ELR (cell line): Measurements from ENCODE around the gene SORBS1.

Source experiments
- DNase-seq: peaks from one replicate; pipeline ENCODE4 v3.0.0-alpha.2; 2015; ENCODE audit warnings: low read depth

Gene SORBS1

DNA sequence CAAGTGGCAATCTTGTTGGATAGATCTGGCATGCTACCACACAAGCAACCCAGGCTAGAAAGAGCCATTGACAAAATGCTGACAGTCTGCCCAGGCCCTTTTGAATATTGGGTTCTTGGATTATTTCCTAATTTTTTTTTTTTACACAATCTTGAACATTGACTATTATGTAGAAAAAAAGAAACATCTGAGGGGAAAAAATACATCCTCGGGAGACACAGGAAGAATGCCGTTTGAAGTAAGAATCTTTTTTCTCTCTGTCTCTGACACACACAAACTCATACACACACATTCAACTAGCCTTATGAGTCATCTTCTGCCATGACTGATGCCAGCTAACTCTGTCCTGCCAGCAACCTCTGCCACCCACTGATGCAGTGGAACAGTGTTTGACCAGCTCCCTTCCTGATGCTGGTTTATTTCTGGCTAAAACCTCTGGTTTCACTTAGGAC is 47.2 kb downstream of the SORBS1 start:
- DNase-seq, result peak; percentile 27

DNA sequence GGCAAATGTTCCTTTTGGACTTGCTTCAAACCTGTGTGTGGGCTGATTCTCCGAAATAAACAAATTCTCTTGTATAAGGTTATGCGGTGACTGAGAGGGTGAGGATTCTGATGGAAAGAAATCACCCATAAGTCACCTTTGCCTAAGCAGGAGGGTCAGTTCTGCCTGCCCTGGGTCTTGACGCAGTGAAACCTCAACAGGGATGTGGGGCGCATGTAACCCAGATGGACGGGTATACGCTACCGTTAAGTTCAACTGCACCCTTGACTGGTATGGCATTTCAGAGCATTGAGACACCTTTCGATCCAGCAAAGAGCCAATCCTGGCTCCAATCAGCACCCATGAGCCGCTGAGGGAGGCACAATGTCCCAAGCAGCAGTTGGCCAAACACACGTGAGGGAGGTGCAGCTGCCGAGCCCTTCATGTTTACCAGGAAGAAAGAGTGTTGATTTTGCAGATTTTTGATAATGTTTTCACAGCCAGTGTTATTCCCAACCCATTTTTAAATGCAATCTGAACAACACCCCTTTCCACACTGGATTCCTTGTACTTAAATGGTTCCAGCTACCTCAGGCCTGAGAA is 48.1 kb downstream of the SORBS1 start:
- DNase-seq, result no peak

GRCh38 chr10:95511314-95511713 is 49.9 kb downstream of the SORBS1 start:
- DNase-seq, result no peak

DNA sequence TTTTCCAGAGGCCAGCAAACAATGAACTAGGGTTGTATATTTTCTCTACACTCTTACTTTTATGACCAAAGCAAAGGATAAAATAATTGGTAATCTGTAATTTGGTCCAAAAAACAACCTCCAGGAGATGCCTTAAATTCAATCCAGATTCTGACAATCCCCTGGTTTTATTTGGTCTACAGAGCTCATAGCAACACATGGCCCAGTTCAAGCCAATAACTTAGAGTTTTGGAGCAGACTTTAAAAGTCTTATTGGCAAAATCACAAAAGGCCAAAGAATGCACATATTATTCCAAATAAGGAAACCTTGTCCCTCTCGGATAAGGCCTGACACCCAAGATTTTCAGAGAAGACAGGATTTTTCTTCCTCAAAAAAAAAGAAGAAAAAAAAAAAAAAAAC is 51.9 kb downstream of the SORBS1 start:
- DNase-seq, result no peak

GRCh38 chr10:95508730-95509129 is 52.4 kb downstream of the SORBS1 start:
- DNase-seq, result no peak

DNA sequence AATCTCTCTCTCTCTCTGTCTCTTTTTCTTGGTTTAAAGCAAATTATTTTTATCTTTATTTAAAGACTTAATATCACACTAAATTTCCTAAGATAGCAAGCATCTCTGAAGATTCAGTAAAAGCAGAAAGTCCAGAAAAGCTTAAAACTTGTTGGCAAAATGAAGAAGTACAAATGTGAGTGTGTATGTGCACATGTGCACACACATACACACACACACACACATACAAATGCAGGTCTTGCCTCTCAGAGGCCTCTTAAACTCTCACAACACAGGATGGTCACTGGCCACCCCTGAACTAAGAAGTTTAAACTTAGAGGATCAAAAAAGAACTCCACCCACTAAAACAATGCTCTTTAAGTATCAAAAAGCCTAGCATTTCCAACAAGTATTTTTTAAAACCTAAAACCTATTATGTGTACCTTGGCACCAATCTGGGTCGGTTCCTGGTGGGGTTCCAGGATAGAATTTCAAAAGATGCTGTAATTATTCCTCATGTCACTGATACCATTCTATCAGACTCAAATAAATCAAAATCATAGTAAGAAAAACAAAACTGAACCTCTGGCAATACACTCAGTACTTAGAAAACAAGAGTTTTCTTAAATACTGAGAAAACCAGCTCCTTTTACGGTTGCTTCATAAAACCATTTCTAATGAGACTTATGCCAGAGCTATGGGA is 55.0 kb downstream of the SORBS1 start:
- no peak for DNase-seq

GRCh38 chr10:95505641-95506040 is 55.5 kb downstream of the SORBS1 start:
- no peak for DNase-seq

DNA sequence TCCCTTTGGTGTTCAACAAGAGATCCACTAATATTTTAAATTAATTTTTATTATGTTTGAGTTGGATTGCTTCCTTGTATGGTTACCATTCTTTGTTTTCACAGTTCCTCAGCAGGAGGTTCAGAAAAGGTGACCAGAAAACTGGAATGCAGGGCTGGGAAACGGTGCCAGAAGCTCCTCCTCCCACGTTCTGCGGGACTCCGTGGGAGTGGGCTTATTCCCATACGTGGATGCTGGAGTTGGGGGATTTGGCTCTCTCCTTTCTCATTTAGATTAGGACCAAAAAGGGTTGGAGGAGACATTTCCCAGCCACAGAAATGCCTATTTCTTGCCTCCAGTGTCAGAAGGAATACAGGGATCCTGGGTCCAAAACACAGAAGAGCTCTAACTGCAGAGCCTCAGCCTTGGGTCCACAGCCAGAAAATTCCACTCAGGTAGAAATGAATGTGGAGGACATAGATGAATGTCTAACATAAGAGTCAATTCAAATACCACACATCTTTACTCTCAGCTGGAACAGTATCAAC is 56.0 kb downstream of the SORBS1 start:
- DNase-seq, result no peak

GRCh38 chr10:95504246-95504691 is 56.9 kb downstream of the SORBS1 start:
- no peak for DNase-seq

DNA sequence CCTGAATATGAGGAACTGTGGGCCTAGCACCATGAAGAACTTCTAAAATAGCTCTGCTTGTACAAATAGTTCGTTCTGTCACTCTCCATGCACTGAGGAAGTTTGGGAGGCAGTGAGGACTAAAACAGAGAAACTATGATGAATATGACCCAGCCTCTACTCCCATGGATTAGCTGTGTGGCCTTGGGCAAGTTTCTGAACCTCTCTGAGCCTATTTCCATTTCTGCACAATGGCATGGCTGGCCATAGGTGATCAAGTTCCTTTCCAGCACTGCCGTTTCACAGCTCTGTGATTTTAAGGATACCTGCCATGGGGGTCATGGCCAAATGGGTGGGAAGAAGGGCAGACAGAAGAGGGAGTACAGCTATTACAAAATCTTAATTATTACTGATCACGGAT is 57.6 kb downstream of the SORBS1 start:
- no peak for DNase-seq

DNA sequence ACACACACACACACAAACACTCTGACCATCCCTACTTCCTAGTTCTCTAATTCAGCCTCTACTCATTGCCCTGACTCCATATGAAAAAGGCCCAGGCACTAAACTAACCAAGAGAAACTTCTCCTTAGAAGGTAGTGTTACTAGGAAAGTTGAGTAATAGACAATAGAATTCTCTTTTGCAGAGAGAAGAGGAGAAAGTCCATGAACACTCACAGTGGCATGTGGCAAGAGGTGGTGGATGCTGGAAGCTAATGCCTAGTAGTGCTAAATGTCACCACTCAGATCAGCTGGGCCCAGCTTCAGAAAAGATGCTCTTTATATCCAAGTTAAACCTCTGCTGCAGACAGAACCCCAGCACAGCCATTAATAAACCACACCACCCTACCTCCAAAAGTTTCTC is 58.2 kb downstream of the SORBS1 start:
- no peak for DNase-seq

DNA sequence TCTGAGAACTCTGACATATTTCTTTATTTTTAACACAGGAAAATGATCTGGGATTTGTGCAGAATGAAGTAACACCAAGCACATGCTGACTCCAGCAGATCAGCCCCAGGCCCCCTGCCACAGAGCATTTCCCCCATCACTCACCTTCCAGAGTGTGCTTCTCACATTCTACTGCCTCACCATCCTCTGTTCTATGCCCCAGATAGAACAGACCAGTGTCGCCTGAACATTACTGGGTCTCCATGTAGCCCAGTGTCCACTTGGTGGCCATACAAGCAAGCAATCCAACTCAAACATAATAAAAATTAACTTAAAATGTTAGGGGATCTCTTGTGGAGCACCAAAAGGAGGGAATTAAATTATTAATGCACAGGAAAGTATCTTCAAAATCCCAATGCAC is 58.8 kb downstream of the SORBS1 start:
- no peak for DNase-seq

- no peak for DNase-seq
Observed at GRCh38 chr10:95501203-95502094, 59.7 kb downstream of the SORBS1 start.

DNA sequence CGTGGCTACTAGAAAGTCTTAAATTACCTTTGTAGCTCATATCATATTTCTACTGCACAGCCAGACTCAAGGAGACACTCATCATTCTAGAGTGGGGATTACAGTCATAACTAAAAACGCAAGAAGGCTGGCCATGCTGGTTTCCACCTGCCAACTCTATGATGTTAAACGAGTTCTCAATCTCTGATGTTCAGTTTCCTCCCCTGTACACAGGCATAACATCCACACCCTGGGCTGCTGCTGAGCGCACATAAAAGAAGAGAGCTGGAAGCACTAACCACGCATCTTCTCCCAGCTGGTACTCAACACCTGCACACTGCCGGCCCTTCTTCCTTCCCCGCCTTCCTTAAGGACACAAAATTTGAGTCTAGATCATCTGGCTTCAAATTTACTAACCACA is 60.5 kb downstream of the SORBS1 start:
- no peak for DNase-seq

GRCh38 chr10:95500097-95500496 is 61.1 kb downstream of the SORBS1 start:
- no peak for DNase-seq

DNA sequence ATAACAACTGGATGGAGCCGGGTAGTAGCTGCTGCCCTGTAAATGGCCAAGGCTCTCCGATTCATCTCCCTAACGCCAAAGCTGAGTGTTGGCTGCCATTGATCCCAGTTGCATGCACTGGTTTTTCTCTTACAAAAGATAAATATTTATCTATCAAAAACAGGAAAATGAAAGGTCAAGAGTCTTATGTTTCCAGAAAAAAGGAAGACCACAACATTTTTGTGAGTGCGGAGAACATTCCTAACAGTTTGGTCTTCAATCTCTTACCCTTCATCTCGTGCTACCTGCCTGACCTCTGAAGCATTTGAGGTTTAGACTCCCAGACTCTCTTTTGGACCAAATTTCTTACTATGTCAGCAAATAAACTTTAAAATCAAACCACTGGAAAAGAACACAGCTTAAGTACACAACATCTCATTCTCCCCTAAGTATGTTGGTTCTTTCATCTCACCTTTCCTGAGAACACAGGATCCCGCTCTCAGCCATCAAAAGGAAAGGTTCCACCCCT is 61.6 kb downstream of the SORBS1 start:
- DNase-seq, result no peak

GRCh38 chr10:95496951-95497350 is 64.2 kb downstream of the SORBS1 start:
- DNase-seq, result no peak

- DNase-seq, result no peak
Observed at GRCh38 chr10:95496246-95496911, 64.8 kb downstream of the SORBS1 start.

- no peak for DNase-seq
Observed at GRCh38 chr10:95493862-95494261, 67.3 kb downstream of the SORBS1 start.

DNA sequence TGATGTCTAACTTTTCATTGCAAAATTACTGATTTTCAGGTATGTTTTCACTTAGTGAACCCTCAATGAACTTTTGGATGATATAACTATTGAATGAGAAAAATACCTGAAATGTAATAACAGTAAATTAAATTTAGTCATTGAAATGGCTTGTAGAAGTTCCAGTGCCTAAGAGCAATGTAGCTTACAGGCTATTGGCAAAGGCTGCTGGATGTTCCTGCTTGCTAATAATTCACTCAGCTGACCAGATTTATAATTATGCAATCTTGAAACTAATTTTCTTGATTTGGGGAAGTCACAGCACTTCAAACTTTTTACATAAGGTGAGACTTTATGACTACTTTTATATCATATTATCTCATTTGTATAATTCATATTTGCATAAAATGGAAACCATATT is 73.2 kb downstream of the SORBS1 start:
- no peak for DNase-seq

DNA sequence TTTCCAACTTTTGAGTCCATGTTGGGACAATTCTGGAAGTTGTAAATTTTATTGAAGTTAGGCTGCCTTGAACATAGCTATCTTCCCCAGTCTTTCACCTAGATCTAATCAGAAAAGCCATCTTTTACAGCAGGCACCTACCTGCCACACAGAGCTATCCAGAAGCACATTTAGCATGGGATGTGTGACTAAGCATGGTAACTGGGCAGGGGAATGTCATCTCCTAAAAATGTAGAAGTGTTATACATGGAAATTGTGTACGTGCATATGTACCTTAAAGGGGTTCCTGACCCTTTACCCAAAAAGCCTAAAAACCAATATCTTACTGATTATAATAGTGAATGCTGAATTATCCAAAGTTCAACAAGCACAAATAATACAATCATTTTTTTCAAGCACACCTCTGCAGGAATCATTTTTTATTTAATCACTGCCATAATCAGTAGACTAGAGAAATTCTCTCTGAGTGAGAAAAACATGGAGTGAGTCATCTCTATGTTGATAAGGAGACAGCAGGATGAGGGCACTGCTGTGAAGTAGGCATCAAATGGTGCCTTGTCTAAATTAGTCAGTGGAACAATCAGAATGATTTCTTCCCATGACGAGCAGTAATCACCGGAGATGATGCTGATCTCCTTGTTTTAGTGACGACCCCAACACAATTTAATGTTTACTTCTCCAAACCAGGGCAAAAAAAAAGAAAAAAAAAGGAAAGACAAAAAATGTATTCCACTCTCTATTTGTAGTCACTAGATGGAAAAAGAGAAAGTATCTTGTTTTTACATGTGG is 75.9 kb downstream of the SORBS1 start:
- no peak for DNase-seq
